ENCODE results near the gene IMPA2.
"Not testable (repeated sequence)": the region's sequence is repeated elsewhere in the genome, so short reads cannot be mapped to it uniquely, and the experiment has no call there.

IMPA2 gene

GRCh38 chr18:11969904-11970835 is 11.1 kb upstream of the IMPA2 start:
- H3K4me3 ChIP-seq (ENCODE audit: low read depth, low read length), result no peak overlapping the region
- TF ChIP-seq, protein P1, sequence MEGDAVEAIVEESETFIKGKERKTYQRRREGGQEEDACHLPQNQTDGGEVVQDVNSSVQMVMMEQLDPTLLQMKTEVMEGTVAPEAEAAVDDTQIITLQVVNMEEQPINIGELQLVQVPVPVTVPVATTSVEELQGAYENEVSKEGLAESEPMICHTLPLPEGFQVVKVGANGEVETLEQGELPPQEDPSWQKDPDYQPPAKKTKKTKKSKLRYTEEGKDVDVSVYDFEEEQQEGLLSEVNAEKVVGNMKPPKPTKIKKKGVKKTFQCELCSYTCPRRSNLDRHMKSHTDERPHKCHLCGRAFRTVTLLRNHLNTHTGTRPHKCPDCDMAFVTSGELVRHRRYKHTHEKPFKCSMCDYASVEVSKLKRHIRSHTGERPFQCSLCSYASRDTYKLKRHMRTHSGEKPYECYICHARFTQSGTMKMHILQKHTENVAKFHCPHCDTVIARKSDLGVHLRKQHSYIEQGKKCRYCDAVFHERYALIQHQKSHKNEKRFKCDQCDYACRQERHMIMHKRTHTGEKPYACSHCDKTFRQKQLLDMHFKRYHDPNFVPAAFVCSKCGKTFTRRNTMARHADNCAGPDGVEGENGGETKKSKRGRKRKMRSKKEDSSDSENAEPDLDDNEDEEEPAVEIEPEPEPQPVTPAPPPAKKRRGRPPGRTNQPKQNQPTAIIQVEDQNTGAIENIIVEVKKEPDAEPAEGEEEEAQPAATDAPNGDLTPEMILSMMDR (IDR thresholded peaks at IDR 0.05; ENCODE audit: low read depth, low read length), result no peak

DNA sequence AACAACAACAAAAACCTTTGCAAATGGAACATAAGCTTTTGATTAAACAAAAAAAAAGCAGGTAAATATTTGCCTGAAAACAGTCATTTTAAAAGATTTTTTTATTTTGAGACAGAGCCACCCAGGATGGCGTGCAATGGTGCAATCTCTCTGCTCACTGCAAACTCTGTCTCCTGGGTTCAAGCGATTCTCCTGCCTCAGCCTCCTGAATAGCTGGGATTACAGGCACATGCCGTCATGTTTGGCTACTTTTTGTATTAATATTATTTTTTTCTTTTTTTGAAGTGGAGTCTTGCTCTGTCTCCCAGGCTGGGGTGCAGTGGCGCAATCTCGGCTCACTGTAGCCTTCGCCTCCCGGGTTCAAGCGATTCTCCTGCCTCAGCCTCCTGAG is 10.5 kb upstream of the IMPA2 start:
- not testable (repeated sequence) for H3K4me3 ChIP-seq (ENCODE audit: low read depth, low read length)

GRCh38 chr18:11972371-11973174 is 8.7 kb upstream of the IMPA2 start:
- H3K4me3 ChIP-seq (ENCODE audit: low read depth, low read length), result no peak overlapping the region
- TF ChIP-seq, protein P1 (IDR thresholded peaks at IDR 0.05; ENCODE audit: low read depth, low read length), result no peak

GRCh38 chr18:11974741-11975325 is 6.5 kb upstream of the IMPA2 start:
- TF ChIP-seq, protein P1 (IDR thresholded peaks at IDR 0.05; ENCODE audit: low read depth, low read length), result no peak

GRCh38 chr18:11975723-11976122 is 5.6 kb upstream of the IMPA2 start:
- TF ChIP-seq, protein P1 (IDR thresholded peaks at IDR 0.05; ENCODE audit: low read depth, low read length), result no peak
- H3K4me3 ChIP-seq (ENCODE audit: low read depth, low read length), result no peak overlapping the region

More at GRCh38 chr18:11974741-11975325, 6.5 kb upstream of the IMPA2 start:
- H3K4me3 ChIP-seq (ENCODE audit: low read depth, low read length), result no peak overlapping the region

- TF ChIP-seq, protein P1 (IDR thresholded peaks at IDR 0.05; ENCODE audit: low read depth, low read length), result no peak
- no peak overlapping the region for H3K4me3 ChIP-seq (ENCODE audit: low read depth, low read length)
Observed at GRCh38 chr18:11976315-11977152, 4.8 kb upstream of the IMPA2 start.

- H3K4me3 ChIP-seq (ENCODE audit: low read depth, low read length), result no peak overlapping the region
- TF ChIP-seq, protein P1 (IDR thresholded peaks at IDR 0.05; ENCODE audit: low read depth, low read length), result no peak
Observed at GRCh38 chr18:11977153-11977466, 4.2 kb upstream of the IMPA2 start.
